HCT116 (cell line): Measurements from ENCODE around the gene ZNF213.

Experiments used
- CBX3 ChIP-seq: IDR thresholded peaks from 2 replicates; pipeline ENCODE4 v1.6.1; 2012; ENCODE audit warnings: low read depth
- EGR1 ChIP-seq: IDR thresholded peaks from 2 replicates; pipeline ENCODE4 v1.6.1; 2012; ENCODE audit warnings: low read depth
- EZH2 ChIP-seq: fragments of 200-600 bp; sonication (generic); IDR thresholded peaks from 2 replicates; pipeline ENCODE4 v1.6.1; 2017; ENCODE audit warnings: antibody characterized with exemption, mixed run types
- JUND ChIP-seq: IDR thresholded peaks from 2 replicates; pipeline ENCODE4 v1.6.1; 2012
- POLR2A ChIP-seq: IDR thresholded peaks from 2 replicates; pipeline ENCODE4 v1.7.0; 2011; ENCODE audit warnings: borderline replicate concordance; ENCODE audit not compliant: insufficient read depth, insufficient read length; ENCODE audit errors: extremely low read depth
- TCF7L2 ChIP-seq: IDR thresholded peaks from 2 replicates; pipeline ENCODE4 v1.7.0; 2011; ENCODE audit warnings: borderline replicate concordance, inconsistent platforms; ENCODE audit not compliant: insufficient read depth, insufficient read length; ENCODE audit errors: extremely low read depth
- ZFX ChIP-seq: fragments of 450-650 bp; IDR thresholded peaks from 2 replicates; pipeline ENCODE4 v1.6.1; 2017
- TF ChIP-seq, protein P1 (sequence below): IDR thresholded peaks from 2 replicates; pipeline ENCODE4 v1.6.1; 2012
- TF ChIP-seq, protein P2 (sequence below): IDR thresholded peaks from 2 replicates; pipeline ENCODE4 v1.6.1; 2012; ENCODE audit warnings: low read depth
- TF ChIP-seq, protein P3 (sequence below), 3 experiments: fragments of 200-600 bp in 1 of 3; sonication (generic) in 1 of 3; IDR thresholded peaks in 2 of 3; conservative IDR thresholded peaks in 1 of 3; 2 replicates each; pipeline ENCODE4 v1.5.1; 2012 to 2017; ENCODE audit warnings: low read depth in 2 of 3, low read length in 2 of 3, antibody characterized with exemption in 1 of 3, borderline replicate concordance in 1 of 3, control low read depth in 1 of 3, mild to moderate bottlenecking in 1 of 3, mixed read lengths in 1 of 3, mixed run types in 1 of 3, moderate library complexity in 1 of 3; ENCODE audit not compliant: insufficient read depth in 1 of 3

DNA sequence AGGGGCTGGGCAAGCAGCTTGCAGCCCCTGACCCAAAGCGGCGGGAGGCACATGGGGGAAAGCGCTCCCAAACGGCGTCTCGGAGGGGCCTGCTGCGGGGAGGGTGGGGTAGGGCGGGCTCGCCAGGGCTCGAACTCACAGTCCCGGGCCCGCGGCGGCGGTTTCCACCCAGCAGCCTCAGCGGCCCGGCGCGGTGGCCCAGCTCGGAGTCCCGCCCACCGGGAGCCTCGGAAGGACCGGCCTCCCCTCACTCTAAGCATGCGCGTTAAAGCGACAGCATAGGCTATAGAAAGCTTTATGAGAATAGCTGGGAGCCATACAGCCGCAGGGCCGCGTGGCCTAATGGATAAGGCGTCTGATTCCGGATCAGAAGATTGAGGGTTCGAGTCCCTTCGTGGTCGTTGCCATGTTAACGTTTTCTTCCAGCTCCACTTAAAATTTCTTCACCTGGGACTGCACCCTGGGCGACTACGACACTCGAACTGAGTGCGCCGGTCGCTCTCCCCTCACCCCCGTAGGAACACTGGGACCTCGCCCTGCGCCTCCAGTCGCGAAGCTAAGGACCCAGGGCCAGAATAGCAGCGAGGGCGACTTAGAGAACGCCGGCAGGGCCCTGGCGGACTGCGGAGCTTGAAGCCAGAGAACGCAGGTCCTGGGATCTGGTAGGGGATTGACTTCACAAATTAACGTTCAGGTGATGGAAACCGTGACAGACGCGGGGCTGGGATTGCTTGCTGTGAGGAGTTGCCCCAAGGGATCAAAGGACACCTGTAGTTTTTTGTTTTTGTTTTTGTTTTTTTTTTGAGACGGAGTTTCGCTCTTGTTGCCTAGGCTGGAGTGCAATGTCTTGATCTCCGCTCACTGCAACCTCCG lies 15.8 kb downstream of the ZNF213 start:
- TF ChIP-seq, protein P1, sequence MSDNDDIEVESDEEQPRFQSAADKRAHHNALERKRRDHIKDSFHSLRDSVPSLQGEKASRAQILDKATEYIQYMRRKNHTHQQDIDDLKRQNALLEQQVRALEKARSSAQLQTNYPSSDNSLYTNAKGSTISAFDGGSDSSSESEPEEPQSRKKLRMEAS, result no peak
- TF ChIP-seq EZH2 (no peak), POLR2A (no peak), CBX3 (no peak), TCF7L2 (no peak), EGR1 (no peak), ZFX (no peak), JUND (no peak)
- TF ChIP-seq, protein P2, sequence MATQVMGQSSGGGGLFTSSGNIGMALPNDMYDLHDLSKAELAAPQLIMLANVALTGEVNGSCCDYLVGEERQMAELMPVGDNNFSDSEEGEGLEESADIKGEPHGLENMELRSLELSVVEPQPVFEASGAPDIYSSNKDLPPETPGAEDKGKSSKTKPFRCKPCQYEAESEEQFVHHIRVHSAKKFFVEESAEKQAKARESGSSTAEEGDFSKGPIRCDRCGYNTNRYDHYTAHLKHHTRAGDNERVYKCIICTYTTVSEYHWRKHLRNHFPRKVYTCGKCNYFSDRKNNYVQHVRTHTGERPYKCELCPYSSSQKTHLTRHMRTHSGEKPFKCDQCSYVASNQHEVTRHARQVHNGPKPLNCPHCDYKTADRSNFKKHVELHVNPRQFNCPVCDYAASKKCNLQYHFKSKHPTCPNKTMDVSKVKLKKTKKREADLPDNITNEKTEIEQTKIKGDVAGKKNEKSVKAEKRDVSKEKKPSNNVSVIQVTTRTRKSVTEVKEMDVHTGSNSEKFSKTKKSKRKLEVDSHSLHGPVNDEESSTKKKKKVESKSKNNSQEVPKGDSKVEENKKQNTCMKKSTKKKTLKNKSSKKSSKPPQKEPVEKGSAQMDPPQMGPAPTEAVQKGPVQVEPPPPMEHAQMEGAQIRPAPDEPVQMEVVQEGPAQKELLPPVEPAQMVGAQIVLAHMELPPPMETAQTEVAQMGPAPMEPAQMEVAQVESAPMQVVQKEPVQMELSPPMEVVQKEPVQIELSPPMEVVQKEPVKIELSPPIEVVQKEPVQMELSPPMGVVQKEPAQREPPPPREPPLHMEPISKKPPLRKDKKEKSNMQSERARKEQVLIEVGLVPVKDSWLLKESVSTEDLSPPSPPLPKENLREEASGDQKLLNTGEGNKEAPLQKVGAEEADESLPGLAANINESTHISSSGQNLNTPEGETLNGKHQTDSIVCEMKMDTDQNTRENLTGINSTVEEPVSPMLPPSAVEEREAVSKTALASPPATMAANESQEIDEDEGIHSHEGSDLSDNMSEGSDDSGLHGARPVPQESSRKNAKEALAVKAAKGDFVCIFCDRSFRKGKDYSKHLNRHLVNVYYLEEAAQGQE, result no peak
- TF ChIP-seq, protein P3, sequence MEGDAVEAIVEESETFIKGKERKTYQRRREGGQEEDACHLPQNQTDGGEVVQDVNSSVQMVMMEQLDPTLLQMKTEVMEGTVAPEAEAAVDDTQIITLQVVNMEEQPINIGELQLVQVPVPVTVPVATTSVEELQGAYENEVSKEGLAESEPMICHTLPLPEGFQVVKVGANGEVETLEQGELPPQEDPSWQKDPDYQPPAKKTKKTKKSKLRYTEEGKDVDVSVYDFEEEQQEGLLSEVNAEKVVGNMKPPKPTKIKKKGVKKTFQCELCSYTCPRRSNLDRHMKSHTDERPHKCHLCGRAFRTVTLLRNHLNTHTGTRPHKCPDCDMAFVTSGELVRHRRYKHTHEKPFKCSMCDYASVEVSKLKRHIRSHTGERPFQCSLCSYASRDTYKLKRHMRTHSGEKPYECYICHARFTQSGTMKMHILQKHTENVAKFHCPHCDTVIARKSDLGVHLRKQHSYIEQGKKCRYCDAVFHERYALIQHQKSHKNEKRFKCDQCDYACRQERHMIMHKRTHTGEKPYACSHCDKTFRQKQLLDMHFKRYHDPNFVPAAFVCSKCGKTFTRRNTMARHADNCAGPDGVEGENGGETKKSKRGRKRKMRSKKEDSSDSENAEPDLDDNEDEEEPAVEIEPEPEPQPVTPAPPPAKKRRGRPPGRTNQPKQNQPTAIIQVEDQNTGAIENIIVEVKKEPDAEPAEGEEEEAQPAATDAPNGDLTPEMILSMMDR (IDR thresholded peaks at IDR 0.05 in 2 of 3, conservative IDR thresholded peaks at IDR 0.05 in 1 of 3; ENCODE audit: borderline replicate concordance in 1 of 3, insufficient read depth in 1 of 3, low read depth in 2 of 3, low read length in 2 of 3), result no peak
